Parathyroid adenoma (tissue), 2 donors: ENCODE measurements around the gene TEKT5.

ENCODE experiments used
- H2AFZ ChIP-seq: fragments of 300-600 bp; sonication (generic); one replicate; pipeline ENCODE4 v1.7.0; 2017; ENCODE audit warnings: antibody characterized with exemption, mild to moderate bottlenecking
- H3K27ac ChIP-seq: fragments of 300-600 bp; sonication (generic); one replicate; pipeline ENCODE4 v1.7.0; 2017
- H3K27me3 ChIP-seq: fragments of 300-600 bp; sonication (generic); one replicate; pipeline ENCODE4 v1.7.0; 2017; ENCODE audit warnings: low read length; ENCODE audit not compliant: control insufficient read depth, insufficient read depth
- H3K36me3 ChIP-seq: fragments of 300-600 bp; sonication (generic); one replicate; pipeline ENCODE4 v1.7.0; 2017; ENCODE audit warnings: low read length; ENCODE audit not compliant: control insufficient read depth, insufficient read depth
- H3K4me1 ChIP-seq: fragments of 300-600 bp; sonication (generic); one replicate; pipeline ENCODE4 v1.7.0; 2017; ENCODE audit warnings: control low read depth
- H3K4me2 ChIP-seq: fragments of 300-600 bp; sonication (generic); one replicate; pipeline ENCODE4 v1.7.0; 2017; ENCODE audit warnings: low read length
- H3K4me3 ChIP-seq: fragments of 300-600 bp; sonication (generic); one replicate; pipeline ENCODE4 v1.7.0; 2017; ENCODE audit warnings: low read depth, low read length
- H3K79me2 ChIP-seq: fragments of 300-600 bp; sonication (generic); one replicate; pipeline ENCODE4 v1.7.0; 2017; ENCODE audit warnings: control low read depth
- H3K9ac ChIP-seq: fragments of 300-600 bp; sonication (generic); one replicate; pipeline ENCODE4 v1.7.0; 2017; ENCODE audit warnings: mild to moderate bottlenecking
- H3K9me3 ChIP-seq: fragments of 300-600 bp; sonication (generic); one replicate; pipeline ENCODE4 v1.7.0; 2017; ENCODE audit warnings: low read length; ENCODE audit not compliant: control insufficient read depth
- CTCF ChIP-seq: fragments of 300-600 bp; sonication (generic); IDR thresholded peaks from one replicate; pipeline ENCODE4 v1.7.0; 2017; ENCODE audit warnings: antibody characterized with exemption, mild to moderate bottlenecking
- donor health status: primary hyperparathyroidism.

Gene TEKT5

GRCh38 chr16:10580883-10581247 is 113.9 kb downstream of the TEKT5 start:
- H3K27ac ChIP-seq = peak overlapping the region; percentile 50
- H3K36me3 ChIP-seq = no peaks in the 10 kb centered on the region
- H2AFZ ChIP-seq = peak overlapping the region; percentile 77
- H3K27me3 ChIP-seq = no peaks in the 10 kb centered on the region
- peak overlapping the region; percentile 75 for H3K4me2 ChIP-seq
- no peak for TF ChIP-seq CTCF
- peaks cover 36% of the 10 kb centered on the region for H3K4me1 ChIP-seq
- H3K9me3 ChIP-seq = no peaks in the 10 kb centered on the region
- peak overlapping the region; percentile 15 for H3K9ac ChIP-seq
- no peaks in the 10 kb centered on the region for H3K79me2 ChIP-seq
- peak overlapping the region; percentile 63 for H3K4me3 ChIP-seq

GRCh38 chr16:10579965-10580882 is 114.5 kb downstream of the TEKT5 start, which contains the start of gene EMP2:
TSS of gene EMP2 (minus strand) at chr16:10580598. CDS start at chr16:10547617, 32,981 bp downstream.
- Histone ChIP-seq H3K9me3 (no peaks in the 10 kb centered on the region), H3K4me2 (peak within 1 kb of the TSS; percentile 75), H2AFZ (peak within 1 kb of the TSS; percentile 77), H3K4me3 (peak within 1 kb of the TSS; percentile 63), H3K36me3 (no peaks in the 10 kb centered on the region), H3K27ac (peak within 1 kb of the TSS; percentile 50), H3K79me2 (no peaks in the 10 kb centered on the region), H3K9ac (peak within 1 kb of the TSS; percentile 15), H3K27me3 (no peaks in the 10 kb centered on the region), H3K4me1 (peaks cover 41% of the 10 kb centered on the region)
- TF ChIP-seq CTCF = peak; percentile 44

GRCh38 chr16:10579575-10579964 is 115.2 kb downstream of the TEKT5 start:
- no peak for TF ChIP-seq CTCF
- H3K9me3 ChIP-seq = no peaks in the 10 kb centered on the region
- H2AFZ ChIP-seq = peak overlapping the region; percentile 77
- H3K4me3 ChIP-seq = peak overlapping the region; percentile 63
- H3K79me2 ChIP-seq = peaks cover 4% of the 10 kb centered on the region
- H3K4me1 ChIP-seq = peaks cover 46% of the 10 kb centered on the region
- peak overlapping the region; percentile 50 for H3K27ac ChIP-seq
- H3K9ac ChIP-seq = no peak overlapping the region
- no peaks in the 10 kb centered on the region for H3K36me3 ChIP-seq
- H3K4me2 ChIP-seq = peak overlapping the region; percentile 75
- no peaks in the 10 kb centered on the region for H3K27me3 ChIP-seq

GRCh38 chr16:10578474-10579316 is 116.0 kb downstream of the TEKT5 start:
- peaks cover 46% of the 10 kb centered on the region for H3K4me1 ChIP-seq
- H2AFZ ChIP-seq = peak overlapping the region; percentile 52
- H3K36me3 ChIP-seq = no peaks in the 10 kb centered on the region
- H3K27ac ChIP-seq = peak overlapping the region; percentile 50
- no peak overlapping the region for H3K9ac ChIP-seq
- no peak for TF ChIP-seq CTCF
- H3K27me3 ChIP-seq = no peaks in the 10 kb centered on the region
- H3K79me2 ChIP-seq = peaks cover 6% of the 10 kb centered on the region
- no peak overlapping the region for H3K4me3 ChIP-seq
- no peaks in the 10 kb centered on the region for H3K9me3 ChIP-seq
- H3K4me2 ChIP-seq = no peak overlapping the region
